Measurements from ENCODE around the gene RPL18.

DNA sequence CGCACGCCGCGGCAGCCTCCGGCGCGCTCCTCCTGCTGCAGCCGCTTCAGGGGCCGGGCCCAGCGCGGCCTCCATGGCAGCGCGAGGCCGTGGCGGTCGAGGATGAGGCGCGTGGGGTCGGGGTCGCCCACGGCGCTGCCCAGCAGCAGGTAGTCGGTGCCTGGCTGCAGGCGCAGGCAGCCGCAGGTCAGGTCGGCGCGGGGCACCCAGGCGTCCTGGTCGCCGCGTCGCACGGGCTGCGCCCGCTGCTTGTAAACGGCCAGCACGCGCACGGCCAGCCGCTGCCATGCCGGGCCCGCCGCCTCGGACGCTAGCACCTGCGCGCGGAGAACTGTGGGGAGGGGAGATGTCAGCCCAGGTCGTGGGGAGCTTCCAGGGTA, 42.7 kb upstream of the RPL18 start:
- TF ChIP-seq, protein P1, sequence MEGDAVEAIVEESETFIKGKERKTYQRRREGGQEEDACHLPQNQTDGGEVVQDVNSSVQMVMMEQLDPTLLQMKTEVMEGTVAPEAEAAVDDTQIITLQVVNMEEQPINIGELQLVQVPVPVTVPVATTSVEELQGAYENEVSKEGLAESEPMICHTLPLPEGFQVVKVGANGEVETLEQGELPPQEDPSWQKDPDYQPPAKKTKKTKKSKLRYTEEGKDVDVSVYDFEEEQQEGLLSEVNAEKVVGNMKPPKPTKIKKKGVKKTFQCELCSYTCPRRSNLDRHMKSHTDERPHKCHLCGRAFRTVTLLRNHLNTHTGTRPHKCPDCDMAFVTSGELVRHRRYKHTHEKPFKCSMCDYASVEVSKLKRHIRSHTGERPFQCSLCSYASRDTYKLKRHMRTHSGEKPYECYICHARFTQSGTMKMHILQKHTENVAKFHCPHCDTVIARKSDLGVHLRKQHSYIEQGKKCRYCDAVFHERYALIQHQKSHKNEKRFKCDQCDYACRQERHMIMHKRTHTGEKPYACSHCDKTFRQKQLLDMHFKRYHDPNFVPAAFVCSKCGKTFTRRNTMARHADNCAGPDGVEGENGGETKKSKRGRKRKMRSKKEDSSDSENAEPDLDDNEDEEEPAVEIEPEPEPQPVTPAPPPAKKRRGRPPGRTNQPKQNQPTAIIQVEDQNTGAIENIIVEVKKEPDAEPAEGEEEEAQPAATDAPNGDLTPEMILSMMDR (IDR thresholded peaks at IDR 0.05 in 2 of 3, conservative IDR thresholded peaks at IDR 0.05 in 1 of 3; ENCODE audit: insufficient read depth in 2 of 3, low read depth in 1 of 3, low read length in 3 of 3): no peak
- TF ChIP-seq ZNF12 (CRISPR knock-in tag; IDR thresholded peaks at IDR 0.05): no peak
- TF ChIP-seq EP300 (IDR thresholded peaks at IDR 0.05; ENCODE audit: low read length): no peak
- TF ChIP-seq POLR2A (conservative IDR thresholded peaks at IDR 0.05): no peak
- TF ChIP-seq RBM17 (IDR thresholded peaks at IDR 0.05; ENCODE audit: borderline replicate concordance, low read depth, low read length): no peak
- TF ChIP-seq KAT8 (IDR thresholded peaks at IDR 0.05; ENCODE audit: low read depth): no peak
- TF ChIP-seq ZBTB43 (CRISPR knock-in tag; IDR thresholded peaks at IDR 0.05): no peak
- no peak for TF ChIP-seq BRD4 (IDR thresholded peaks at IDR 0.05)
- no peak for TF ChIP-seq TAF1 (IDR thresholded peaks at IDR 0.05; ENCODE audit: control insufficient read depth, extremely low read depth, insufficient read depth, low read length, severe bottlenecking)
- no peak for TF ChIP-seq HMG20A (CRISPR knock-in tag; conservative IDR thresholded peaks at IDR 0.05)
- no peak for TF ChIP-seq RCOR1 (IDR thresholded peaks at IDR 0.05; ENCODE audit: borderline replicate concordance in 1 of 2, low read depth in 2 of 2, low read length in 2 of 2)
- no peak for TF ChIP-seq CHD4 (IDR thresholded peaks at IDR 0.05; ENCODE audit: insufficient read depth, insufficient replicate concordance, low read depth, low read length, poor library complexity, severe bottlenecking)
- no peak for TF ChIP-seq EZH2 (IDR thresholded peaks at IDR 0.05; ENCODE audit: borderline replicate concordance, low read depth, low read length)

Data from K562 (cell line).